Astrocyte of the hippocampus (primary cell): ENCODE data around the gene ARMC10.
"Not testable (repeated sequence)": the region's sequence is repeated elsewhere in the genome, so short reads cannot be mapped to it uniquely, and the experiment has no call there.

Source experiments
- DNase-seq: peaks from one replicate; pipeline ENCODE4 v3.0.0; 2011; ENCODE audit warnings: low read depth, low spot score

ARMC10 gene

DNA sequence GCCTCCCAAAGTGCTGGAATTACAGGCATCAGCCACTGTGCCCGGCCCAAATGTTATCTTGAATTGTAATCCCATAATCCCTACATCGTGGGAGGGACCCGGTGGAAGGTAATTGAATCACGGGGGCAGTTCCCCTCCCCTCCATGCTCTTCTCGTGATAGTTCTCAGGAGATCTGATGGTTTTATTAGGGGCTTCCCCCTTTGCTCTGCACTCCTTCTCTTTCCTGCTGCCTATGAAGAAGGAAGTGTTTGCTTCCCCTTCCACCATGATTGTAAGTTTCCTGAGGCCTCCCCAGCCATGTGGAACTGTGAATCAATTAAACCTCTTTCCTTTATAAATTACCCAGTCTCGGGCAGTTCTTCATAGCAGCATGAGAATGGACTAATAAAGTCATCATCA, 3.3 kb downstream of the ARMC10 start:
- DNase-seq, result not testable (repeated sequence)

DNA sequence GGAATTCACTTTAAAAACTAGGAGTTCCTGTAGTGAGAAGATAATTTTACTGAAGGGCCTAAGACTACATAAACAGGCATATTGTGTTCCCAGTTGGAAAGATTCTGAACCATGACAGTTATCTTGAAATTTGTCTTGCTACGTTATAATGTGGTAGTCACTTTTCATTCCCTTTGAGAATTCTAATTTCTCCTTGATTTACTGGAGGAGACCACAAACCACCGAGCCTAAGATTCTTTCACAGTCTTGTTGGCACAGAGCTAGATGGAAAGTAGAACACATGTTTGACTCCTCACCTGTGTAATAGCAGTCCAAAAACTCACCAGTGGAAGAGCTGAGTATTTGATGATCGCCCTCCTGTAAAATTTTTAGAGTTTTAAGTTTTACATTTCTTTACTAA, 4.9 kb downstream of the ARMC10 start:
- peak; percentile 60 for DNase-seq

DNA sequence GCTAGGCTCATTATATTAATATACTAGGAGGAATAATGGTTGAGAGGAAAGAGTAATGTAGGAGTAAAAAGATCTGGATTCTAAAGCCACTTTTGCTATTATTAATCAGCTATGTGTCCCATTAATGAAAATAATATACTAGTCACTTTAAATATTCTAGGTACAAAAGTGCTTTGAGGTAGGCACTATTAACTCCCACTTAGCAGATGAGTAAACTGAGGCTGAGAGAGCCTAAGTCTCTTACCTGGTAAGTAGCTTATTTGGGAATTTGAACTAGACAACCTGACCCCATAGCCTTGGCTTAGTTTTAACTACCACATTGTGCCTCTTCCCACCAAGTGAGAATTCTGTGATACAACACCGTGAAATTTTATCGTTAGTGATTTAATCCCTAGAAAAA, 6.0 kb downstream of the ARMC10 start:
- DNase-seq, result no peak

DNA sequence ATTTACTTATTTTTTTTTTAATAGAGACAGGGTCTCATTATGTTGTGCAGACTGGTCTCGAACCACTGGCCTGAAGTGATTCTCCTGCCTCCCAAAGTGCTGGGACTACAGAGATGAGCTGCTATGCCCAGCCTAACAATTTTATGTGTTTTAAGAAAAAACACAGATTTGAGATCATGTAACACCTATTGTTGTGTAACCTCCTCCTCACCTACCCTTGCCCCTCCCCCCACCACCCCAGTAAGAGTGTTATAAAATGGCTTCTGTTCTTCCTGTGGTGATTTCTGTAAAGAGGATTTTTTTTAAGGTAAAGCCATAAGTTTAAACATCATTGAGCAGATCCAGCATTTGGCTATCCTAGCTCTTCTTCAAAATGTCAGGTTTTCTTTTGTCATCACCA, 7.6 kb downstream of the ARMC10 start:
- no peak for DNase-seq

DNA sequence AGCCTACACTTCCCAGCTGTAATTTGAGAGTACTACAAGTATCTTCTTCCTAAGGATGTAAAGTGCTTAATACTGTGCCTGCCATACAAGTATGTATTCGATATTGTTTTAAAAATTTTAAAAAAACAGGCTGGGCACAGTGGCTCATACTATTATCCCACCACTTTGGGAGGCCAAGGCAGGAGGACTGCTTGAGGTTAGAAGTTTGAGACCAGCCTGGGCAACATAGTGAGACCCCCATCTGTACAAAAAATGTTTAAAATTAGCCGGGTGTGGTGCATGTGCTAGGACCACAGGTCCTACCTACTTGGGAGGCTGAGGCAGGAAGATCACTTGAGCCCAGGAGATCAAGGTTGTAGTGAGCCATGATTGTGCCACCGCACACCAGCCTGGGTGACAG, 8.3 kb downstream of the ARMC10 start:
- DNase-seq, result no peak

DNA sequence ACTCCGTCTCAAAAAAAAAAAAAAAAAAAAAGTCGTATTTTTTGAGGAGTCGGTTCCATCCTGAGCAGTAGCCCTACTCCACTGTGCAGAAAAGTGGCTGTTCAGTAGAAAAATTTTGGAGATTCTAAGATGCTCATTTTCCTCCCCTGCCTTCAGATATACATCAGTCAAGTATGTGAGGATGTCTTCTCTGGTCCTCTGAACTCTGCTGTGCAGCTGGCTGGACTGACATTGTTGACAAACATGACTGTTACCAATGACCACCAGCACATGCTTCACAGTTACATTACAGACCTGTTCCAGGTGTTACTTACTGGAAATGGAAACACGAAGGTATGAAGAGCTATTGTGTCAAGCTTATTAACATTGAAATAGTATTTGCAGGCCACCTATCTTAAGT, 17.4 kb downstream of the ARMC10 start:
- not testable (repeated sequence) for DNase-seq

DNA sequence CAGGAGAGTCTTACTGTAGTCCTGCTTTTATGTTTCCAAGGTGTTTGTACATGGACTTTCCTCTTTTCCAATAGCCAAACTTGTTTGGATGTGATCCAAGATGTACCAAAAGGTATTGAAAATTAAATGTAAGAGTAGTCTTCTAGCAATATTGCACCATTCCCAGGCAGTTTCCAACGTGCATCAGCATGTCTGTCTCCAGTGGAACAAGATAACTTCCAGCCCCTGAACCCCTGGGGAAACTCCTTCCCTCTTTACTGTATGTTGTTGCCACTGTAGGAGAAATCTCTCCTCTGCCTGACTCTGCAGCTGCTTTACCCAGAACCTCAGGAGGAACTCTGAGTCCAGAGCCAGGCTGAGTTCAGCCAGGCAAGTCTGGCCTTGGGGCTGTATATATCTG, 18.5 kb downstream of the ARMC10 start:
- DNase-seq, result no peak

DNA sequence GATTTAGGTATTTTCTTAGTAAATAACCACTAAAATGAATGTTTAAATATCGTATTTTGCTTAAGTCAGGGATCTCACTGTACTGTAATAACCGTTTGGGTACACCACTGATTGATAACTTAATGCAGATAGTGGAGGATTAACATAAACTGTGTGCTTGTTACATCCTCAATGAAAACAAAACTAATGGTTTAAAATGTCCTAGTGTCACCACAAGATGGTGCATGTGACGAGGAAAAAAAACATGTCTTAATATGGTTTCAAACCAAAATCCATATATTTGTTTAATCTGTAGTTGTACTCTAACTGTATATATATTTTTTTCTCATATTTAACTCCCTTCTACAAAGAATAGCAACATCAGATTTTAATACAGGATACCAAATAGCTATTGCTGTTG, 19.2 kb downstream of the ARMC10 start:
- no peak for DNase-seq

DNA sequence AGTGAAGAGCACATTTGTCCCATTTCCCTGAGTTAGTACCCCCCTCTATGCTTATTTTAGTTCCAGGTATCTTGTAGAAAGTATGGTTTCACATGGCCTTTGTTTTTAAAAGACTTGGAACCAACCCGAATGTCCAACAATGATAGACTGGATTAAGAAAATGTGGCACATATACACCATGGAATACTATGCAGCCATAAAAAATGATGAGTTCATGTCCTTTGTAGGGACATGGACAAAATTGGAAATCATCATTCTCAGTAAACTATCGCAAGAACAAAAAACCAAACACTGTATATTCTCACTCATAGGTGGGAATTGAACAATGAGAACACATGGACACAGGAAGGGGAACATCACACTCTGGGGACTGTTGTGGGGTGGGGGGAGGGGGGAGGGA, 20.6 kb downstream of the ARMC10 start:
- DNase-seq, result not testable (repeated sequence)

DNA sequence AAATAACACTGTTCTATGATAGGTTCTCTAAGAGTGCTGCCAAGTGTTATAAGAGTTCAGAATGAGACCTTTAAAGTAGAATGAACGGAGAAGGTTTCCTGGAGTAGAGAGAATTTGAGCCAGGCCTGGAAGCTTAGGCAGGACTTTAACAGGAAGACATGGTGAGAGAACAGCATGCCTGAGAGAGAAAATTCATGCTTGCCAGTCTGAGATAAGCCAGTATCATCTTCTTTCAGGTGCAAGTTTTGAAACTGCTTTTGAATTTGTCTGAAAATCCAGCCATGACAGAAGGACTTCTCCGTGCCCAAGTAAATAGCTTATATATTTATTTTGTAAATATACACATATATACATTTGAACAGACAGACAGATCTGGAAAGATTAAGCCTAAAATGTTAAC, 22.1 kb downstream of the ARMC10 start:
- DNase-seq, result no peak

DNA sequence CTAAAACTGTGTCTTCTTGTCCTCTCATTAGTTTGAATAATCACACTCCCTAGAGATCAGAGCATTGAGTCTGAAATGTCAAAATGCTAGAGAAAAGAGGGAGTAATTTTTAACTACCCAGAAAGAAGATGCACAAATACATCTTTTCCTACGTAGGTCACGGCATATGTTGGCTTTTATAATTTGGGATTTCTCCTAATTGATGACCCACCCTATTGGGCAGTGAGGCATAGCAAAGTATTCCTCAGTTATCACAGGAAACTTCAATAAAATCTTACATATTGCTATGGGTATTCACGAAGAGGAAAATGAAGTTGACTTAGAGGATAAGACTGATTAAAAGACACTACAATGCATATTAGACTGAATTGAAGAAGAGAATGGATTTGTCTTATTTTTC, 25.4 kb downstream of the ARMC10 start:
- DNase-seq, result no peak

DNA sequence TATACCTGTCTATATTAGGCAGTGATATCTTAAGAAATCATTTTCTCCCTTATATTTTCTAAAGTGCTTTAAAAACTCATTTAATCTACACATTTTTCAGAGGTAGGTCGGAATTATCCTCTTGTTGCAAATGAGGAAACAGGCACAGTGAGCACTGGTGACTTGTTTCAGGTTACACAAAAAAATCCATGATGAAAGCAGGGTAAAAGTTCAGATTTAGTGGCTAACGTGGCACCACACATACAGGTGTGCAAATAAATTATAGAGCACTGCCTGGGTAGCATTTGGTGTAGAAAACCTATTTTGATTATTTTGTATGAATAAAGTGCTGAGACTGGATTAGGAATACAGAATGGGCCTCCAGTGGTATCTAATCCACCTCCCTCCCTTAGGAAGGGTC, 26.6 kb downstream of the ARMC10 start:
- no peak for DNase-seq

DNA sequence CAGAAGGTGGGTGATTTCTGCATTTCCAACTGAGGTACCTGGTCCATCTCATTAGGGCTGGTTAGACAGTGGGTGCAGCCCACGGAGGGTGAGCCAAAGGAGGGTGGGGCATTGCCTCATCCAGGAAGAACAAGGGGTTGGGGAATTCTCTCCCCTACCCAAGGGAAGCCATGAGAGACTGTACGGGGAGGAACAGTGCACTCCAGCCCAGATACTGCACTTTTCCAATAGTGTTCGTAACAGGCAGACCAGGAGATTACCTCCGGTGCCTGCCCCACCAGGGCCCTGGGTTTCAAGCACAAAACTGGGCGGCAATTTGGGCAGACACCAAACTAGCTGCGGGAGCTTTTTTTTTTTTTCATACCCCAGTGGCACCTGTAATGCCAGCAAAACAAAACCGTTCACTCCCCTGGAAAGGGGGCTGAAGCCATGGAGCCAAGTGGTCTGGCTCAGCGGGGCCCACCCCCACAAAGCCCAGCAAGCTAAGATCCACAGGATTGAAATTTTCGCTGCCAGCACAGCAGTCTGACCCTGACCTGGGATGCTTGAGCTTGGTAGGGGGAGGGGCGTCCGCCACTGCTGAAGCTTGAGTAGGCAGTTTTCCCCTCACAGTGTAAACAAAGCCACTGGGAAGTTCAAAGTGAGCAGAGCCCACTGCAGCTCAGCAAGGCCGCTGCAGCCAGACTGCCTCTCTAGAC, 31.2 kb downstream of the ARMC10 start:
- peak; percentile 29 for DNase-seq

DNA sequence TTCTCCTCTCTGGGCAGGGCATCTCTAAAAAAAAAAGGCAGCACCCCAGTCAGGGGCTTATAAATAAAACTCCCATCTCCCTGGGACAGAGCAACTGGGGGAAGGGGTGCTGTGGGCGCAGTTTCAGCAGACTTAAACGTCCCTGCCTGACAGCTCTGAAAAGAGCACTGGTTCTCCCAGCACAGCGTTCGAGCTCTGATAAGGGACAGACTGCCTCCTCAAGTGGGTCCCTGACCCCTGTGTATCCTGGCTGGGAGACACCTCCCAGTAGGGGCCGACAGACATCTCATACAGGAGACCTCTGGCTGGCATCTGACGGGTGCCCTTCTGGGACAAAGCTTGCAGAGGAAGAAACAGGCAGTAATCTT, 31.7 kb downstream of the ARMC10 start:
- DNase-seq, result not testable (repeated sequence)

DNA sequence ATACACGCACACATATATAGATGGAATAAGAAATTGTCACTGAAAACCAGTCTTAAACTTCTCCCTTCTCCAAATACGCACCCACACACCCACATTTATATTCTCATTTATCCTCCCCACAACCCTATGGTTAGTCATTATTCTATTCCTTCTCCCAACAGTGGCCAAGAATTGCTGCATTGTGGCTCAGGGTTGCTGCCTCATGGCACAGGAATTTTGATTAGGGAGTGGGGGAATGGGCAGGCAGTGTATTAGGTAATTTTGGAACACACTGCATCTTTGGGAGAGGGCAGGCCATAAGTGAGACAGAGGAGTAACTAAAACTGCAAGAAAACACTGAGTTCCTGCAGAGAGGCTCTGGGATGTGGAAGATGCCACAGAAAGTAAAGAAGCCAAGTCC, 38.2 kb downstream of the ARMC10 start:
- peak; percentile 97 for DNase-seq

DNA sequence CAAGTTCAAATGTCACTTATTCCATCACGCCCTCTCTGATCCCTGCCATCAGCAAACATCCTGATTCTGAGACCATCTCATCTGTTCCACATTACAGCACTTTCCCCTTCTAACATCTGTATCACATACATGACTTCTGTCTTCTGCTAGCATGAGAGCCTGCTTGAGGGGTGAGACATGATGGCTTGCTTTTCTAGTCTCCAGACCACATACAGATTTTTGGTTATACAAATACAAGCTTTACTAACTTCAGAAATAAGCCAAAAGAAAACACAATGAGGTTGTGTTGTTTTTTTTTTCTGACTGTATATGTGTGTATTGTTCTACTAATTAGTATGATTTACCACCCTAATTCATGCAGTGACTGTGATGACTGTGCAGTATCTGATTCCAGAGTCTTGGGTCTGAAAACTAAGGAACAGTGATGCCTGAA, 39.7 kb downstream of the ARMC10 start:
- peak; percentile 23 for DNase-seq

DNA sequence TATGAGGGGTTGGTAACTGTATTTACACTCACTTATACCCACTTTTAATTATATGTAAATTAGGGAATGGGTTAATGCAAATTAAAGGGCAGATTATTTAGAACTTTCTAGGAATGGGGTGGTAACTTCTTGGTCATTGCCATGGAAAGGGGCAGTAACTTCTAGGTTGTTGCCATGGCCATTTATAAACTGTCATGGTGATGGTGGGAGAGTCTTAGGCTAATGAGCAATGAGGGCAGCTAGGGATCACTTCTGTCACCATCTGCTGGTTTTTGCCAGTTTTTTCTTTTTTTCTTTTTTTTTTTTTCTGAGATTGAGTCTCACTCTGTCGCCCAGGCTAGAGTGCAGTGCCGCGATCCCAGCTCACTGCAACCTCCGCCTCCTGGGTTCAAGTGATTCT, 40.8 kb downstream of the ARMC10 start:
- DNase-seq, result no peak

DNA sequence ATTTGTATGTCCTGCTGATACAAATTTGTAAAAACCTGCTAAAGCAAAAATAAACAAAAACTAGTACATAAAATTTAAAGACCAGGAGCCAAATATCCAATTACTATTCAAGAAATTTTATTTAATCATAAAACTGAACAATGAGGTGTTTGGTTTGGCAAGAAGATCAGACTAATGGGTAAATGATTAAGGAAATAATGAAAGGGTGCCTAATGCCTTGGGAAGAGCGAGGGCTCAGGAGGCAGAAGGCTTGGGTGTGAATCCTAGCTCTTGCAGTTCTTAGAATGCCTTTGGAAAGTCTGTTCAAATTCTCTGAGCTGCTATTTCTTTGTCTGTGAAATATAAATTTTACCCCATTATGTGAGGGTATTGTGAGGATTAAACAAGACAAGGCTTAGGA, 41.6 kb downstream of the ARMC10 start:
- no peak for DNase-seq

DNA sequence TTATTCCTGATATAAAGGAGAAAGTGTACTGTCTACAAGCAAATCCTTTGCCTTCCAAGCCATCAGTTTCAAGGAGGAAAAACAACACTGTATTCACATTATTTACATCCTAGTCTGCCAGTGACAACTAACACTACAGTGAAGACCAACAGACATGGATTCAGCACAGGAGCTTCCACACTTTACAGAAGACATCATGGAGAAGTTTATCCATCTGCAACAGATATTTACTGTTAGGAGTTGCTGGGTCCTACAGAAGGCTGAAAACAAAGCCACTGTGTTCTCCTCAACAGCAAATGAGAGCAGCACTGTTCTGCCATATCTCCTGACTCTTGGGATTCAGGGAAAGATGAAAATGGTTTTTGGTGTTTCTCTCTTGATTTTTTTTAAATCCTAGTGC, 42.1 kb downstream of the ARMC10 start:
- no peak for DNase-seq

DNA sequence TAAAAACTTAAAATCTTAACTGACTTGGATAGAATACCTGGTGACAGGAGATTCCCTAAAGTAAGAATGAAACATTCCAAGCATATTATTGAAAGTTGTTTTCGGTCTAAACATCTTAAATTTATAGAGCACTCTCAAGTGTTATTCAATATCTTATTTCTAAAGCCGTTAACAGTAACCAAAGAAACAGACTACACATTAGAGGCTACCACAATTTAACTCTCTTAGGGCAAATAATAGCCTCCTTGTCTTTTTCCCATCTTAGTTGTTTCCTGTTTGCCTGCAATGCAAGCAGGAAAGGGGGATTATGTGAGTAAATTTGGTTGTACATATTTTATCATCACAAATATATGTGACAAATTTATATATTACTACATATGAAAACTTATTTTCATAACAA, 42.5 kb downstream of the ARMC10 start:
- no peak for DNase-seq

DNA sequence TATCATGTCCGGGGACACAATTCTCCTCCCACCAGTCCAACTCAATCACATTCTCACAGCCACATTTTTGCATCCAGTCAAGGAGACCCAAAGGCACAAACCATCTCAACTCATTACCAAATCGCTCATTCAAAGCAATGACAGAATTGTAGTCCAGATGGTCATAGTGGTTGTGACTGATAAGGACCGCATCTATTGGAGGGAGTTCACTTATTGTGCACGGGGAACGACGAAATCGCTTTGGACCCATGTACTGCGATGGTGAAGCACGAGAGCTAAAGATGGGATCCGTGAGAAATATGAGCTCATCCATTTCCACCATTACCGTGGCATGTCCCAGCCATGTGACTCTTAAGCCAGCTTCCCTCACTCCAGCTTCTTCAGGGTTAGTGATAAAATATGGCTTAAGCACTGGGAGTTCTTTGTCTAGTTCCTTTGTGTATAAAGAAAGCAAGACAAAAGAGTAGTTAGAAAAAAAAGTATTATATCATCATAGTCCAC, 44.9 kb downstream of the ARMC10 start:
- no peak for DNase-seq

DNA sequence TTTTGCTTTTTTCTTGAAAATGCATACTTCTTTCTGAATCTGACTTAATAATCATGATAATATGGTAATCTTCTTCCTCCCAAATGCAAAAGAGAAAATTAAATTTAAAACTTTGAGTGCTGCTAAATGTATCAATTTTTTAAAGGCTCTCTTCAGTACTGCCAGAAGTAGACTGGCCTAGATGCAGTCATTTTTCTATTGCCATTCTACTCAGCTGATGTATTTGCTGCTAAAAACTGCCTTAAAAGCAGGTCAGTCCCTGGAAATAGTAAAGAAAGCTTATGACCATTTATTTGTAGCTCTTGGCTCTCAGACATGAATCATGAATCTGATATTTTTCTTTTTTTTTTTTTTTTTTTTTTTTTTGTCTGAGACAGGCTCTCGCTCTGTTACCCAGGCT, 45.4 kb downstream of the ARMC10 start:
- DNase-seq, result no peak

DNA sequence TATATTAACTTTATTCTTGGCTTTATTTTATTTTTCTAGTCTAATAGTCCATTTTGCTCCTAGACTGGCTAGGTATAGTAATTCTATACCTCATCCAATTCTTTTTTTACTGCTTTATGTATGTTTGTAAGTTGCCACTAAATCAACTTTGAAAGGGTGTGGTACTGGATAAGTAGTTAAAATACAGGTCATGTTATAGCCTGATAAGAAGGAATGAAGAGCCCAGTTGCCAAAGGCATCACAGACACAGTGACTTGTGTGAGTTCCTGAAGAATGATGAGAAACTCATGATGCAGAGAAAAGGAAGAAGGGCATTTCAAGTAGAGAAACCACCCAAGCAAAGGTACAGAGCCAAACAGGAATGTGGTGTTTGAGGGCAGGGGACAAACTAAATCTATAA, 46.7 kb downstream of the ARMC10 start:
- DNase-seq, result no peak

DNA sequence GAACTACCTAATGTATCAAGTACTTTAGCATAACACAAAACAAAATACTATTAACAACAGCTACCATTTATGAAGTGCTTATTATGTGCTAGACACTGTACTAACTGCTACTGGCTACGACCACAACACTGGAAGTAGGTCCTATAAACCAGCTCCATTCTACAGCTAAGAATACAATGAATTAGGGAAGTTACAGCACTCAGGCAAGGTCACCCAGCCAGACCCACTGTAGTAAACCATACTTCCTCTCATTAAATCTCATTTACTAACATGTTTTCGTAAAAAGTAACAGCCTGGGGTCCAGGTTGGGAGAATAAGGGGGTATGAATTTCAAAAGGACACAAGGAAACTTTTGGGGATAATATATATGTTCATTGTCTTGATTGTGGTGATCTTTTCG, 48.6 kb downstream of the ARMC10 start:
- no peak for DNase-seq
